ENCODE data around the gene UBE2I.

Gene UBE2I

DNA sequence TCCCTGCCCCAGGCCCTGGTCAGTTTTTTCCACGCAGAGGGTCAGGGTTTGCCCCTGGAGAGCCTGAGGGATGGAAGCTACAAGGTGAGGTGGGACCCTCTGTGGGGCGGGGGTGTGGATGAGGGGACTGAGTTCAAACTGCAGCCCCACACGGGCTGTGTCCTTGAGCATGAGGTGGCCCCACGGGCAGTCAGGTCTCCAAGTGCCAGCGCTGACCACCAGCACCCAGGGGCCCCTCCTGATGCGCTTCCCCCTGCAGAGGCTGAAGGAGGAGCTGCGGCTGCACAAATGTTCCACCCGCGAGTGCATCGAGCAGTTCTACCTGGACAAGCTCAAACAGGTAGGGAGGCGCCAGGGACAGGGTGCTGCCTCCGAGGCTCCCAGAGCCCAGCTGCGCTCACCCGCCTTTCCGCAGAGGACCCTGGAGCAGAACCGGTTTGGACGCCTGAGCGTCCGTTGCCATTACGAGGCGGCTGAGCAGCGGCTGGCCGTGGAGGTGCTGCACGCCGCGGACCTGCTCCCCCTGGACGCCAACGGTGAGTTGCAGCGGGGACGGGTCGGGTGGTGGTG is 37.9 kb downstream of the UBE2I start:
- DNase-seq (ENCODE audit: insufficient read length, low spot score) = no peak
- TF ChIP-seq POLR2A (IDR thresholded peaks at IDR 0.05; ENCODE audit: low read depth, low read length) = no peak
- no peak for FAIRE-seq

- FAIRE-seq = no peak
- no peak for TF ChIP-seq POLR2A (IDR thresholded peaks at IDR 0.05; ENCODE audit: low read depth, low read length)
- no peak for DNase-seq (ENCODE audit: insufficient read length, low spot score)
Measured at GRCh38 chr16:1347962-1348361, 38.5 kb downstream of the UBE2I start.

GRCh38 chr16:1348441-1348840 is 39.0 kb downstream of the UBE2I start:
- DNase-seq (ENCODE audit: insufficient read length, low spot score) (no peak), FAIRE-seq (no peak)
- no peak for TF ChIP-seq POLR2A (IDR thresholded peaks at IDR 0.05; ENCODE audit: low read depth, low read length)

GRCh38 chr16:1348926-1349325 is 39.5 kb downstream of the UBE2I start:
- no peak for FAIRE-seq
- no peak for TF ChIP-seq POLR2A (IDR thresholded peaks at IDR 0.05; ENCODE audit: low read depth, low read length)
- no peak for DNase-seq (ENCODE audit: insufficient read length, low spot score)

GRCh38 chr16:1349351-1349750 is 39.9 kb downstream of the UBE2I start:
- DNase-seq (ENCODE audit: insufficient read length, low spot score) (no peak), FAIRE-seq (no peak)
- TF ChIP-seq POLR2A (IDR thresholded peaks at IDR 0.05; ENCODE audit: low read depth, low read length) = no peak

DNA sequence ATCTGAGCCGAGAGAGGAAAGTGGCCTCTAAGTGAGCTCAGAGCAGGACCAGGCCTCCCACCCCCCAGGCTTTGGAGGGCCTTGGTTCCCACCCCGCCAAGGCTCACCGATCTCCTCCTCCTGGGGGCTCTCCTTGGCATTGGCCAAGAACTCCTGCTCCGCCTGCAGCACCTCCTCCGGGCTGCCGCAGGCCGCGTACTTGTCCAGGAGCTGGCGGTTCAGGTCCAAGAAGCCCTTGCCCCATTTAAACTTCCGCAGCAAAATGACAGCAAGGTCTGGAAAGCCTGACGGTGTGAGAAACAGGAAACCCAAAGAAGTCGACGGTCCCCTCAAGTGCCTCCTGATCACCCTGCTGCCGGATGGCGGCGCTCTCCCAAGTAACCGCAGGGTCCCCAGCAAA is 40.5 kb downstream of the UBE2I start:
- DNase-seq (ENCODE audit: insufficient read length, low spot score) (no peak), FAIRE-seq (no peak)
- no peak for TF ChIP-seq POLR2A (IDR thresholded peaks at IDR 0.05; ENCODE audit: low read depth, low read length)

DNA sequence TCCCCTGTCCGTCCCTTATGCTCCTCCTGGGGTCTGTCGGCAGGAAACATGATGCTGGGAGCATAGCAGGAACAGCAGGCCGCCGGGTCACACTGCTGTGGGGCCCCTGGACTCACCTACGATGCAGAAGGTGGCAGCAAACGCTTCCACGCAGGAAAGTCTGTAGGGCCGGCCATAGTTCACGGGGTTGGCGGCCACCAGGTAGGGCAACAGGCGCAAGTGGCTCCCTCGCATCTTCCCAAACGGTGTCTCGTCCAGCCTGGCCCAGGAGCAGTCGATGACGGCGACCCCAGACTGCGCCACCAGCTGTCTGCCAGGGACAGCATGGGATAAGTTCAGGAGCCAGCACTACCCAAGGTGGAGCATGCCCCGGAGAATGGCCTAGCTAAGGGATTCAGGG is 41.3 kb downstream of the UBE2I start:
- no peak for TF ChIP-seq POLR2A (IDR thresholded peaks at IDR 0.05; ENCODE audit: low read depth, low read length)
- FAIRE-seq (no peak), DNase-seq (ENCODE audit: insufficient read length, low spot score) (no peak)

DNA sequence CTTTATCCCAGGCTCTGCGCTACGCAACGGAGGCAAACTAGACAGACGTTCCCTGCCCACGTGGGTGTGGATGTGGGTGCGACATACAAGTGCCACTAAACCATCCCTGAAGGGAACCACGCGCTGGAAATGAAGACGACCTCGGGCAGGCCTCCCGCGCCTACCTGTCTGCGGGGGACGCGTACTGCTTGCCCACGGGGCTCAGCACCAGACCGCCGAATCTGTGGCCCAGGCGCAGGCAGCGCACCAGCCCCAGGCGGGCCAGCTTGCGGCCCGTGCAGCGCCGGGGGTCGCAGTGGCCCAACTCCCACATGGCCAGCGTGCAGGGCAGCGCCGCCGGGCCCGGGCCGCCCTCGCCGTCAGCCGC is 41.8 kb downstream of the UBE2I start:
- DNase-seq (ENCODE audit: insufficient read length, low spot score) (no peak), FAIRE-seq (no peak)
- TF ChIP-seq POLR2A (IDR thresholded peaks at IDR 0.05; ENCODE audit: low read depth, low read length) = no peak

DNA sequence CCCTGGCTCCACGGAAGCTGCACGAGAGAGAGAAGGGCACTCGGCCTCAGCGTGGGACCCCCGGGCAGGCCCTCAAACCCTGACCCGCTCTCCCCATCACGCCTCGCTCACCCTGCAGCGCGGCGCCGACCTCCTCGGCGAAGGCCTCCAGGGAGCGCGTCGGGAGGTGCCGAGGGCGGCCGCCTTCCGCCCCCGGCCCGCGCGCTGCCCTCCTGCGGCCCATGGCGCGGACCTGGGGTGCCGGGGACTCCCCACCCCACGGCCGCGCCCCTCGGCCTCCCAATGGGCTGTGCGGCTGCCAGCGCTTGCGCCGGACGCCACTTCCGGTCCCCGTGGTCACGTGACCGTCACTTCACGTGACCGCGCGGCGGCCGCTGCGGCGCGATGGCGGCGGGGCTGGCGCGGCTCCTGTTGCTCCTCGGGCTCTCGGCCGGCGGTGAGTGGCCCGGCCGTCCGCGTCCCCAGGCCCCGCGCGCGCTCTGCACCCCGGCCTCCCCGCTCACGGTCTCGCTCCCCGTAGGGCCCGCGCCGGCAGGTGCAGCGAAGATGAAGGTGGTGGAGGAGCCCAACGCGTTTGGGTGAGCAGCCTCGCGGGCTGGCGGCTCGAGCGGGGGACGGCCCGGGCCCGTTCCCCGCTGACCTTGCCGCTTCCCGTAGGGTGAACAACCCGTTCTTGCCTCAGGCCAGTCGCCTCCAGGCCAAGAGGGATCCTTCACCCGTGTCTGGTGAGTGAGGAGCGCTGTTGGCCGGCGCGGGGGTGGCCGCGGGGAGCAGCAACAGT is 42.3 kb downstream of the UBE2I start, which contains the start of the genes GNPTG and TSR3:
TSS of gene GNPTG (plus strand) at position 350 of the 781 bp plus-strand sequence. CDS start at position 385, 35 bp downstream.
TSS of gene TSR3 (minus strand) at position 297 of the 781 bp plus-strand sequence. CDS start at position 223, 74 bp downstream.
- FAIRE-seq = no peak
- TF ChIP-seq POLR2A (IDR thresholded peaks at IDR 0.05; ENCODE audit: low read depth, low read length) = peak; percentile 72
- DNase-seq (ENCODE audit: insufficient read length, low spot score) = peak; percentile 97

DNA sequence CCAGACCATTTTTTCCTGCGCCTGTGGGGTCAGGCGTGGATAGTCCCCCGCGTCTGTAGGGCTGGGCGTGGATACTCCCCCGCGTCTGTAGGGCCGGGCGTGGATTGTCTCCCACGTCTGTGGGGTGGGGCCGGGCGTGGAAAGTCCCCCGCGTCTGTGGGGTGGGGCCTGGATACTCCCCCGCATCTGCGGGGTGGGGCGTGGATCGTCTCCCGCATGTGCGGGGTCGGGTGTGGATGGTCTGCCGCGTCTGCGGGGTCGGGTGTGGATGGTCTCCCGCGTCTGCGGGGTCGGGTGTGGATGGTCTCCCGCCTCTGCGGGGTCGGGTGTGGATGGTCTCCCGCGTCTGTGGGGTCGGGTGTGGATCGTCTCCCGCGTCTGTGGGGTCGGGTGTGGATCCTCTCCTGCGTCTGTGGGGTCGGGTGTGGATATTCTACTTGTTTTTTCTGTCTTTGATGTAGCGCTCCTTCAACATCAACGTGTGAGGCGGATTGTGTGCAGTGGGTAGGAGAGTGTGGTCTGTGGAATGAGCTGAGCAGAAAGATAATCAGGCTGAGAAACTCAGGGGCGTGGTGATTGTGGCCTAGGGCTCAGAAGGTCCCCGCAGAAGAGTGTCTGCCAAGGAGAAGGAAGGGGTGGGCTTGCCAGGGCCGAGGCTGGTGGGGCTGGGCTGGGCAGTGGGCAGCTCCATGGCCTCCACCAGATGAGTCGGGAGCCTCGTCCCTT is 45.5 kb downstream of the UBE2I start:
- no peak for TF ChIP-seq POLR2A (IDR thresholded peaks at IDR 0.05; ENCODE audit: low read depth, low read length)
- DNase-seq (ENCODE audit: insufficient read length, low spot score) = no peak
- FAIRE-seq = no peak

DNA sequence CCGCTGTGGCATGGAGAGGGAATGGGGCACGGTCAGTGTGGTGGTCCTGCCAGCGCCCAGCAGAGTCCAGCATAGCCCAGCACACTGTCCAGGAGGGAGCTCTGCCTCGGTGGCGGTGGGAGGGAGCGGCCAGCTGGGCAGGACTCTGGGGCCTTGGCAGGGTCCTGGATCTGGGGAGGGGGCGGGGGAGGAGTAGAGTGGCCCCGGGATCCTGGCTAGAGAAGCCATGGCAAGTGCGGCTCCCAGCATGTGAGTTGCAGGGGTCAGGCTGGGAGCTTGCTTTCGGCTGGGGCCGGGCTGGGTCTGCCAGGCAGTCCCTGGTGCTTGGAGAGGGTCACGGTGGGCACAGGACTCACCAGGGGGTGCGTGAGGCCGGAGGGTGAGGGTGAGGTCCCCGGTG is 46.2 kb downstream of the UBE2I start:
- no peak for TF ChIP-seq POLR2A (IDR thresholded peaks at IDR 0.05; ENCODE audit: low read depth, low read length)
- FAIRE-seq (no peak), DNase-seq (ENCODE audit: insufficient read length, low spot score) (no peak)

DNA sequence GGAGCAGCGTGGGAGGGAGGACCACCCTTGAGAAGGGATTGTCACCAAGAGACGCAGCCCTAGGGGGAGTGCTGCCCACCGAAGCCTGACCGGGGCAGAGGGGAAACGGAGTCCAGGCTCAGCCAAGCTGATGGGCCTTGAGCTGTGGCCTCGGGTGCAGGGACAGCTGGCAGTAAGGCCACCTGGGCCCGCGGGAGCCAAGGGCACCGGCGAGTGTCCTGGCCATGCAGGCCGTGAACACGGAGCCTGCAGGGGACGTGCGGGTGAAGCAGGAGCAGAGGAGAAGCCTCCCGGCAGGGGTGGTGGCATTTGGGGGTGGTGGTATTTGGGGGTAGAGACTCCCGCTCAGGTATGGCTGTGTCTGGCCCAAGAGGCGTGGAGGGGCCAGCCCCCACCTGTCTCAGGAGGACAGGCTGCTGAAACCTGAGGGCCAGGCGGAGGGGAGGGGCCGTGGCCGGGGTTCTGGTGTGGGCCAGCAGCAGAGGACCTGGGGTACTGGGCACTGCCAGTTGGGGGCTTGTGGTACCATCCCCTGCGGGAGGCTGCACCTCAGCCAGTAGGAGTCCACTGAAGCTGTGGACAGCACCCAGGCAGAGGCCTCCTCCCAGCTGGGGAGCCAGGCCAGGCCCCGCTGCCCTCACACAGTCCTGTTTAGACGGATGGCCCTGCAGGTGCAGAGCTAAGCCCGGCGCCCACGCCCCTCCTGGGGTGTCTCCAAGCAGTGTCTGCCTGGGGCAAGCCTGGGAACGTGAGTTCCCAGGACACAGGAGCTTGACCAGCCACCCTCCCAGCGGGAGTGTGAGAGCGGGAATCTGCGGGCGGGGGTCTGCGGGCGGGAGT is 46.8 kb downstream of the UBE2I start:
- DNase-seq (ENCODE audit: insufficient read length, low spot score) = no peak
- FAIRE-seq = no peak
- TF ChIP-seq POLR2A (IDR thresholded peaks at IDR 0.05; ENCODE audit: low read depth, low read length) = no peak

GRCh38 chr16:1357906-1358566 is 48.6 kb downstream of the UBE2I start:
- DNase-seq (ENCODE audit: insufficient read length, low spot score) (no peak), FAIRE-seq (no peak)
- no peak for TF ChIP-seq POLR2A (IDR thresholded peaks at IDR 0.05; ENCODE audit: low read depth, low read length)
